Heart right ventricle (tissue), 16 donors: ENCODE measurements around the gene CMTR2. TPM values are rescaled to one million over a fixed set of nuclear protein-coding genes. Genes with fewer than 3 reads are reported as not detected.
A peak's percentile ranks its signal among the peaks of the same experiment; 100 is the strongest.

Experiments used
- ATAC-seq, 8 donors: fragments of 200-7000 bp; cut with Tn5 transposase; one replicate each; pipeline ENCODE4 v1.9.1; 2020; ENCODE audit warnings: mild to moderate bottlenecking in 8 of 8, moderate library complexity in 8 of 8, moderate number of reproducible peaks in 1 of 8
- DNase-seq, 2 donors: peaks; one replicate each; pipeline ENCODE4 v3.0.0-alpha.2; 2020
- H3K27ac ChIP-seq, 10 donors: fragments of 200-600 bp; sonication (generic) in 2 of 10; one replicate each; pipeline versions ENCODE4 v1.5.0 to v1.8.0; 2020 to 2022; ENCODE audit warnings: mild to moderate bottlenecking in 3 of 10
- H3K27me3 ChIP-seq, 7 donors: fragments of 200-600 bp; one replicate each; pipeline ENCODE4 v1.8.0; 2021 to 2022; ENCODE audit warnings: mild to moderate bottlenecking in 2 of 7
- H3K36me3 ChIP-seq, 9 donors: fragments of 200-600 bp; sonication (generic) in 1 of 9; one replicate each; pipeline versions ENCODE4 v1.5.0 to v1.8.0; 2020 to 2022; ENCODE audit warnings: mild to moderate bottlenecking in 2 of 9
- H3K4me1 ChIP-seq, 9 donors: fragments of 200-600 bp; sonication (generic) in 1 of 9; one replicate each; pipeline versions ENCODE4 v1.5.0 to v1.8.0; 2020 to 2022; ENCODE audit warnings: mild to moderate bottlenecking in 4 of 9
- H3K4me3 ChIP-seq, 10 donors: fragments of 200-600 bp; sonication (generic) in 2 of 10; one replicate each; pipeline versions ENCODE4 v1.5.0 to v1.8.0; 2020 to 2022; ENCODE audit warnings: mild to moderate bottlenecking in 7 of 10, moderate library complexity in 2 of 10
- H3K9me3 ChIP-seq, 11 donors: fragments of 200-600 bp in 10 of 11; sonication (generic) in 2 of 11; one replicate each; pipeline versions ENCODE4 v1.5.0 to v1.8.0; 2013 to 2022; ENCODE audit warnings: mild to moderate bottlenecking in 2 of 11, control low read depth in 1 of 11, moderate library complexity in 1 of 11
- WGBS, 2 donors: extraction: QIAGEN DNeasy Blood & Tissue Kit; methylation state at CpG; one replicate each; pipeline ENCODE4 v1.1.7; 2013; ENCODE audit warnings: inconsistent platforms in 1 of 2; 5-methylcytosine and 5-hydroxymethylcytosine counted together
- intact Hi-C, 10 donors: fragments of 100-400 bp; cut with DNase I; formaldehyde crosslinking; loops; one replicate each; pipeline versions ENCODE4 v1.11.1 to v1.14.2; 2022
- polyA plus RNA-seq, 2 donors: library from polyadenylated mRNA; stranded (reverse); fragments of 200-250 nt; gene quantifications; one replicate each; pipeline ENCODE4 v1.2.3, GENCODE V29; 2013
- total RNA-seq, 10 donors: library from RNA; stranded (reverse); fragmentation: NEBNext Ultra II Directional in 3 of 10; extraction: Animal tissue kit (Norgen Biotek cat#: 25700) in 3 of 10; gene quantifications; one replicate each; pipeline versions ENCODE4 v1.2.1 to v1.2.4, GENCODE V29; 2021 to 2023
- TF ChIP-seq, protein P1 (sequence below), 9 donors: fragments of 200-600 bp; sonication (generic) in 2 of 9; IDR thresholded peaks; one replicate each; pipeline versions ENCODE4 v1.5.0 to v1.8.0; 2021 to 2022; ENCODE audit warnings: antibody characterized with exemption in 9 of 9, mild to moderate bottlenecking in 5 of 9, moderate library complexity in 1 of 9
- donor health status: Arrhythmogenic right ventricular cardiomyopathy.
- donor health status: ischemic (EF 13 %, LVEDD 7.1; RV severe dilation, severe dysfunction).
- donor health status: healthy with polysubstance abuse.
- donor health status: DM: no; HTN: yes; CAD: no.
- donor health status: DM: no; HTN: no; CAD: no.
- donor health status: ischemic (EF 25% LVEDD 6.9; RV normal size, moderate dysfunction).
- donor health status: ischemic (EF 25% LVEDD 5.7; RV mildly dilated, moderate dysfunction).
- donor health status: healthy.
- donor health status: DM: yes; HTN: yes; CAD: no.
- donor health status: Ischemic cardiomyopathy.
- donor health status: ischemic (EF 35%, LVEDD 5.7; RV mildly dilated, moderate dysfunction).
- donor health status: nonischemic (EF 11% LVEDD 7.7; RV severe dilation, severe dysfunction).
- donor health status: DM: yes; HTN: yes; CAD: no.
- donor health status: PGD.
- donor health status: ischemic (EF 29% LVEDD 5.4; RV normal size, mild dysfunction).
- donor health status: nonischemic (EF 23%, LVEDD 6.1; RV moderate dilation, normal function).

The CMTR2 gene
- total and polyA plus RNA-seq, 12 donors: 2.7 to 11.6 (median 8.3) TPM

DNA sequence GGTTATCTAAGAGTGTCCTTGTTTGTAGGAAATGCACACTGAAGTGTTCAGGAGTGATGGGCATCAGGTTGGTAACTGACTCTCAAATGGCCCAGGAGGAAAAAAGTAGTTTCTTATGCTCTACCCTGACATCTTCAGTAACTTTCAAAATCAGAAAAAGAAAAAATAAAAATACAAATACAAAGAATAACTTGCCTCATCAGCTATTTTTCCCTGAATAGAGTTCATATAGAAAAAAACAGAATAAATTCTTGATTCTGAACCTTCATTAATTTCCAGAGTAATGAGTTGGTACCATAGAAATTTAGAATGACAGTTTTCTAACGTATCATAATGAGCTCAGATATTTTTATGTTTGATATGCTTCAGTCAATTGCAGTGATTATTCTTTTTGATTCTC is 31.4 kb downstream of the CMTR2 start:
- TF ChIP-seq, protein P1, sequence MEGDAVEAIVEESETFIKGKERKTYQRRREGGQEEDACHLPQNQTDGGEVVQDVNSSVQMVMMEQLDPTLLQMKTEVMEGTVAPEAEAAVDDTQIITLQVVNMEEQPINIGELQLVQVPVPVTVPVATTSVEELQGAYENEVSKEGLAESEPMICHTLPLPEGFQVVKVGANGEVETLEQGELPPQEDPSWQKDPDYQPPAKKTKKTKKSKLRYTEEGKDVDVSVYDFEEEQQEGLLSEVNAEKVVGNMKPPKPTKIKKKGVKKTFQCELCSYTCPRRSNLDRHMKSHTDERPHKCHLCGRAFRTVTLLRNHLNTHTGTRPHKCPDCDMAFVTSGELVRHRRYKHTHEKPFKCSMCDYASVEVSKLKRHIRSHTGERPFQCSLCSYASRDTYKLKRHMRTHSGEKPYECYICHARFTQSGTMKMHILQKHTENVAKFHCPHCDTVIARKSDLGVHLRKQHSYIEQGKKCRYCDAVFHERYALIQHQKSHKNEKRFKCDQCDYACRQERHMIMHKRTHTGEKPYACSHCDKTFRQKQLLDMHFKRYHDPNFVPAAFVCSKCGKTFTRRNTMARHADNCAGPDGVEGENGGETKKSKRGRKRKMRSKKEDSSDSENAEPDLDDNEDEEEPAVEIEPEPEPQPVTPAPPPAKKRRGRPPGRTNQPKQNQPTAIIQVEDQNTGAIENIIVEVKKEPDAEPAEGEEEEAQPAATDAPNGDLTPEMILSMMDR (IDR thresholded peaks at IDR 0.05): no peak
- H3K36me3 ChIP-seq: no peaks in the 10 kb centered on the region
- ATAC-seq (no peak), DNase-seq (no peak)
- H3K27ac ChIP-seq: no peak overlapping the region
- no peak overlapping the region for H3K4me3 ChIP-seq
- no peaks in the 10 kb centered on the region for H3K9me3 ChIP-seq
- whole genome bisulfite sequencing, 2 donors: 36 to 65% methylated on average over 1 of the region's 1 CpG
- peaks cover 0 to 5% (median 0%) of the 10 kb centered on the region in 9 donors for H3K4me1 ChIP-seq
- H3K27me3 ChIP-seq: peaks cover 0 to 13% (median 0%) of the 10 kb centered on the region in 7 donors
- intact Hi-C loops: loop anchor here in 1 of 10 donors (10.0 kb wide), 1 partner anchor 47 kb away; no protein-coding TSS in a partner anchor

DNA sequence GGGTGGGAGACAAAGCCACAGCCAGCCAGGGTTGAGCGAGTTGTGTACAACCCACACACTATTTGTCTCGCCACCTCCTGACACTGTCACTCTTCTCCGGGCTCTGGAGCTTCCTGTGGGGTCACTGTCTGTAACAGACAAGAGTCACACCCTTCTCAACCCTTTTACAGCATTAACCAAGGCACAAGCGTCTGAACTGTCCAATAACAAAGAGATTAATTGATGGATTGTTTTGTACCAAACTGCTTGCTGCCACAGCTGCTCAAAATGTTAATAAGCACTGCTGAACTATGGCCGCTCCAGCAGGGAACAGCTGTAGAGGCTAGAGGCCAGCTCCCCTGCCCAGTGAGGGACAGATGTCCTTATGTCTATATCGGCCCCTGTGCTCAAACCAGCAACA is 33.5 kb downstream of the CMTR2 start:
- TF ChIP-seq, protein P1 (IDR thresholded peaks at IDR 0.05): no peak
- intact Hi-C loops: loop anchor here in 1 of 10 donors (10.0 kb wide), 1 partner anchor 49 kb away; no protein-coding TSS in a partner anchor
- Histone ChIP-seq H3K4me1 (peaks cover 0 to 5% (median 0%) of the 10 kb centered on the region in 9 donors), H3K9me3 (no peaks in the 10 kb centered on the region), H3K4me3 (no peak overlapping the region), H3K36me3 (no peaks in the 10 kb centered on the region), H3K27me3 (peaks cover 0 to 4% (median 0%) of the 10 kb centered on the region in 7 donors), H3K27ac (no peak overlapping the region)
- ATAC-seq (peak in 1 of 8 donors; percentile 40), DNase-seq (no peak)
- WGBS, 2 donors: 46 to 50% methylated on average over 6 of the region's 6 CpGs

DNA sequence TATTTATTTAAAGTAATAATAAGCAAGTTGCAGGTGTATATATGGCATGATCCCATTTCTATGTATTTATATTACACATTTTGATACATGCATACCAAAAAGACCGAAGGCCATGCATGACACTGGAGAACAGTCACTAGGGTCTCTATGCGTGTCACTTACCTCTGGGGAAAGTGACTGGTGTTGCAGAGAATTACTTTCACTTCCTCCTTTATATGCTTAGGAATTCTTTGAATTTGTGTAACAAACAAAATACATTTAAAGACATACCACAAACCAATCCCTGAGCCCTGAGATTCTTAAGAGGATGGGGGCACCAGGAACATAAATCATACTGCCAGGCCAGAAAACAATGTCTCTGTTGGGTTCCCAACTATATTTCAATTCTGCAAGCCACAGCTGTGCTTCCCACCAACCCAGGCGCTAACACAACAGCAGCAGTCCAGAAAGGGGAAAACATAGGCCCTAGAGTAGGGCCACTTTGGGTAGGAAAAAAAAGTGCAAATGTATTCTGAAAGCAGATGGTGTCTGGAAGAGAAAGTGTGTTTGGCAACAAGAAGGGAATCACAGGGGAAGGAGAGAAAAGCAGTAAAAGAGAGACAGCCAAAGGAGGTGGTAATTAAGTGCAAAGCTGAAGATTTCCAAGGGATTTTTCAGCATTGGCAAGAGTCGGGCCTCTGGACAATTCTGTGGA is 34.2 kb downstream of the CMTR2 start:
- TF ChIP-seq, protein P1 (IDR thresholded peaks at IDR 0.05): no peak
- no peaks in the 10 kb centered on the region for H3K36me3 ChIP-seq
- H3K4me1 ChIP-seq: peaks cover 0 to 5% (median 0%) of the 10 kb centered on the region in 9 donors
- WGBS, 2 donors: 68 to 78% methylated on average over 4 of the region's 4 CpGs
- H3K4me3 ChIP-seq: no peak overlapping the region
- intact Hi-C loops: loop anchor here in 1 of 10 donors (10.0 kb wide), 1 partner anchor 50 kb away; no protein-coding TSS in a partner anchor
- no peak overlapping the region for H3K27ac ChIP-seq
- ATAC-seq (peak in 3 of 8 donors; percentile 11 to 52 (median 34)), DNase-seq (no peak)
- H3K9me3 ChIP-seq: no peaks in the 10 kb centered on the region
- peaks cover 0 to 4% (median 0%) of the 10 kb centered on the region in 7 donors for H3K27me3 ChIP-seq

DNA sequence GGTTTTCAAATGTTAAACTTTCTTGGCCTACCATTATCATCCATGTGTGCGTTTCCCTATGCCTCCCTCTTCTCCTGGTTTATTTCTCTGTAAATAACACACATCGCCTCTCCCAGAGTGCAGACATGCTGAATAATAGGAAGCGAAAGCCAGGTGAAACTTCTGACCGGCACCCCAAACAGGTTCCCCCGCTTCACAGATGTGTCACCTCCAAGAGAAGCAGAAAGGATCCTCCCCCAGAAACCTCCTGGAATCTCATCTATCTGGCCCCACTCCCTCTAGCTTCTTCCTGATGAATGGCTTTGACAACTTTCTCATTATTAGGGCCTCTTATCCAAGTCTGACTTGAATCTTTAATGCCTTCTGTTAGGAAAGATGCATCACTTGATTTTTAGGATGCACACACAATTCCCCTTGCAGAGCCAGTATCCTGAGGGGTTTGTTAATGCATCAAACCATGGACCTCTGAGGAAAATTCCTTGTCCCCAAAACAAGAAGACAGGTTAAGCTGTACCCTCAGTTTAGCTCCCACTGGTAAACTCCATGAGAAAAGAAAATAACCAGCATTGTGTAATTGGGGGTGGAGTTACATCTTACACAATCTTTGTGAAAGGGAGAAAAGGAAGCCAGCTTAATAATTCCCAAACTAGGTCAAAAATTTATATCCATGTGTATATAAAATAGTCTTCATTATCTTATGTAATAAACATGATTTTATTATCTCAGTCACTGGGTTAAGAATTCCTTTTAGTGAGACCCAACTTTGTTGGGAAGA is 38.6 kb downstream of the CMTR2 start:
- TF ChIP-seq, protein P1 (IDR thresholded peaks at IDR 0.05): no peak
- H3K27me3 ChIP-seq: no peaks in the 10 kb centered on the region
- DNase-seq (no peak), ATAC-seq (no peak)
- no peak overlapping the region for H3K27ac ChIP-seq
- H3K9me3 ChIP-seq: no peaks in the 10 kb centered on the region
- H3K36me3 ChIP-seq: no peaks in the 10 kb centered on the region
- H3K4me3 ChIP-seq: no peak overlapping the region
- H3K4me1 ChIP-seq: peaks cover 0 to 5% (median 0%) of the 10 kb centered on the region in 9 donors
- 77 to 86% methylated on average over 5 of the region's 5 CpGs for WGBS, 2 donors
- intact Hi-C loops: loop anchor here in 1 of 10 donors (10.0 kb wide), 1 partner anchor 54 kb away; no protein-coding TSS in a partner anchor
